Measurements from ENCODE around the gene DDN.

DNA sequence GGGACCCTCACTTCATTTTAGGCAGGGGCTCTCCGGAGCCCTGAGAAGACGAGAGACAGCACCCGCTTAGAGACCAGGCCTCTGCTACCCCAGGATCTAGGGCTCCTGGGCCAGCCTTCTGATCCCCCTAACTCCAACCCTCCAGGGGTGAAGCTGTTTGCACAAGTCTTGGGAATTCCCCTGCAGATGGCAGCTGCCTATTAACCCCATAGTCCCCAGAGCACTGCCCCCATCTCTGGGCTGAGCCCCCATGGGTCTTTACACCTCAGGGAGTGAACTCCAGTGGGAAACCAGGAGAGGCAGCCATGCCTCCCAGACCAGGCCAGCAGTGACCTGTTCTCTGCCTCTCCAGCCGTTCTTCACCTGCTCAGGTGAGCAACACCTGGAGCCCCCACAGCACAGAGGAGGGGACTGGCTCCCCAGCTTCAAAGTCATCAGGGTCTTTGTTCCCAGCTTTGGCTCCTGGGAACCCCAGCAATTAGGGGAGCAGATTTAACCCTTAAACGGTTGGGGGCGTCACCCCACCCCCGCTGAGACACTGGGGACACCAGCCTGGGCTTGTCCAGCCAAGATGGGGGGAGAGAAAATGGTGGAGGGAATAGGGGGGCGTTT lies 29.9 kb downstream of the DDN start:
- TF ChIP-seq GATA2 (IDR thresholded peaks at IDR 0.05; ENCODE audit: low read depth, low read length) (no peak), GATA3 (IDR thresholded peaks at IDR 0.05; ENCODE audit: low read depth, low read length) (no peak)

All from SH-SY5Y (cell line).